Right ventricle myocardium superior (tissue), 1 donor: Measurements from ENCODE around the gene ILK. TPM values are rescaled to one million over a fixed set of nuclear protein-coding genes. Genes with fewer than 3 reads are reported as not detected.
A peak's percentile ranks its signal among the peaks of the same experiment; 100 is the strongest.

Experiments used
- ATAC-seq: fragments of 200-7000 bp; cut with Tn5 transposase; one replicate; pipeline ENCODE4 v1.9.1; 2020; ENCODE audit warnings: mild to moderate bottlenecking; ENCODE audit not compliant: poor library complexity
- DNase-seq: peaks from one replicate; pipeline ENCODE4 v3.0.0-alpha.2; 2020
- intact Hi-C: fragments of 100-400 bp; cut with DNase I; formaldehyde crosslinking; loops from one replicate; pipeline ENCODE4 v1.11.2; 2022
- total RNA-seq: library from RNA; stranded (reverse); fragmentation: NEBNext Ultra II Directional; extraction: Animal tissue kit (Norgen Biotek cat#: 25700); gene quantifications from one replicate; pipeline ENCODE4 v1.2.1, GENCODE V29; 2021
- donor health status: DM: no; HTN: yes; CAD: no; lungs with severe emphysema.

ILK gene
- total RNA-seq, 1 donor from 2014 or later = 191 TPM

- ATAC-seq (no peak), DNase-seq (no peak)
- intact Hi-C loops = loop anchor here (10.0 kb wide), 1 partner anchor 140 kb away; the partner anchor contains the start of gene TRIM3
These were observed 11.5 kb downstream of the ILK start for GRCh38 chr11:6615046-6615445.

- intact Hi-C loops = loop anchor here (10.0 kb wide), 1 partner anchor 141 kb away; the partner anchor contains the start of gene TRIM3
- ATAC-seq (no peak), DNase-seq (no peak)
These were observed 12.5 kb downstream of the ILK start for GRCh38 chr11:6615882-6616585.

GRCh38 chr11:6616596-6617250 lies 13.1 kb downstream of the ILK start:
- DNase-seq = no peak
- no peak for ATAC-seq
- intact Hi-C loops = loop anchor here (10.0 kb wide), 1 partner anchor 142 kb away; the partner anchor contains the start of gene TRIM3

GRCh38 chr11:6617315-6617781 lies 13.8 kb downstream of the ILK start:
- intact Hi-C loops = loop anchor here (10.0 kb wide), 1 partner anchor 143 kb away; the partner anchor contains the start of gene TRIM3
- DNase-seq (no peak), ATAC-seq (no peak)

- DNase-seq (peak; percentile 51), ATAC-seq (peak; percentile 10)
- intact Hi-C loops = loop anchor here (10.0 kb wide), 1 partner anchor 144 kb away; the partner anchor contains the start of gene TRIM3
These were observed 14.8 kb downstream of the ILK start for GRCh38 chr11:6618117-6619003.

- ATAC-seq = peak; percentile 96
- intact Hi-C loops = loop anchor here (10.0 kb wide), 1 partner anchor 144 kb away; the partner anchor contains the start of gene TRIM3
These were observed 15.6 kb downstream of the ILK start, which contains the start of gene TPP1 for GRCh38 chr11:6619004-6619745. Gene TPP1 (minus strand): TSS chr11:6619422. CDS start chr11:6619400, 22 bp downstream.

GRCh38 chr11:6620636-6621035 lies 17.1 kb downstream of the ILK start:
- DNase-seq = no peak
- no peak for ATAC-seq
- intact Hi-C loops = no loop called here

More at GRCh38 chr11:6619004-6619745, 15.6 kb downstream of the ILK start, which contains the start of gene TPP1:
- peak; percentile 94 for DNase-seq

- intact Hi-C loops = no loop called here
- DNase-seq = no peak
- ATAC-seq = no peak
These were observed 18.2 kb downstream of the ILK start for GRCh38 chr11:6621711-6622211.

GRCh38 chr11:6622261-6623171 lies 18.9 kb downstream of the ILK start:
- no peak for ATAC-seq
- DNase-seq = no peak
- intact Hi-C loops = no loop called here

GRCh38 chr11:6623391-6624363 lies 20.1 kb downstream of the ILK start:
- no peak for ATAC-seq
- intact Hi-C loops = no loop called here
- no peak for DNase-seq

GRCh38 chr11:6625156-6625831 lies 21.7 kb downstream of the ILK start:
- ATAC-seq = no peak
- DNase-seq = no peak
- intact Hi-C loops = no loop called here

GRCh38 chr11:6625832-6626420 lies 22.4 kb downstream of the ILK start:
- DNase-seq (no peak), ATAC-seq (no peak)
- intact Hi-C loops = no loop called here

GRCh38 chr11:6626971-6627761 lies 23.6 kb downstream of the ILK start:
- DNase-seq (peak; percentile 79), ATAC-seq (peak; percentile 84)
- intact Hi-C loops = no loop called here

- no peak for ATAC-seq
- intact Hi-C loops = no loop called here
These were observed 24.2 kb downstream of the ILK start for GRCh38 chr11:6627762-6628241.

More at GRCh38 chr11:6627762-6628241, 24.2 kb downstream of the ILK start:
- DNase-seq = no peak
